NCI-H1436 treated with DMSO at 0.1 percent for 48 hours (cell line): ENCODE results near the gene ARL15.

Source experiments
- DNase-seq: peaks from one replicate; lab custom pipeline; 2025; lab: John Stamatoyannopoulos, UW

Gene ARL15

DNA sequence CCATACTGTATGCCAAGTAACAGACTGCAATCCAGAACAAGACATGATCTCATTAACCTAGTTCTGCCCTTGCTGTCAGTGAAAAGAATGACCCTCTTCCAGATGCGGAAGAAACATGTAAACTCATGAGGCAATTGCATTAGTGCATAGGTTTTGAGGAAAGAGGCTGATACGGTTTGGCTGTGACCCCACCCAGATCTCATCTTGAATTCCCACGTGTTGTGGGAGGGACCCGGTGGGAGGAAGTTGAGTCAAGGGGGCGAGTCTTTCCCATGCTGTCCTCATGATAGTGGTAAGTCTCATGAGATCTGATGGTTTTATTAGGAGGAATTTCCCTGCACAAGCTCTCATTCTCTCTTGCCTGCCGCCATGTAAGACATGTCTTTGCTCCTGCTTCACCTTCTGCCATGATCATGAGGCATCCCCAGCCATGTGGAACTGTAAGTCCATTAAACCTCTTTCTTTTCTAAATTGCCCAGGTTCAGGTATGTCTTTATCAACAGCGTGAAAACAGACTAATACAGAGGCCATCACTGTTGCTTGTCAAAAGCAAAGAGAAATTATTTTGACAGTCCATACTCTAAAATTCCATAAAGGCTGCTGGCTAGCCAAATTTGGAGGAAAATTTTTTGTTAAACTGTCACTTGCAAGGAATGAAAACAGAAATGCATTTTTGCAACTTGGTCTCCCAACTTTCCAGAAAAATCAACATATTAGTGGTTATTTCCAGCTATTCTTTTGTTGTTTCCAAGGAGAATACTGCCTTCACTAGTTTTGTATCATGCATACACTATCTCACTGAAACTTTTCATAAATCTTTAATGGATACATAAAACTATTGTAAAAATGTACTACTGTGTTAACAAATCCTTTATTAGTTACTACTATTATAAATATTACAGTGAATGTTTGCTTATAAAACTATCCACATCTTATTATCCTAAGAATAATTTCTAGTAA lies 3.2 kb upstream of the ARL15 start:
- DNase-seq, result no peak

DNA sequence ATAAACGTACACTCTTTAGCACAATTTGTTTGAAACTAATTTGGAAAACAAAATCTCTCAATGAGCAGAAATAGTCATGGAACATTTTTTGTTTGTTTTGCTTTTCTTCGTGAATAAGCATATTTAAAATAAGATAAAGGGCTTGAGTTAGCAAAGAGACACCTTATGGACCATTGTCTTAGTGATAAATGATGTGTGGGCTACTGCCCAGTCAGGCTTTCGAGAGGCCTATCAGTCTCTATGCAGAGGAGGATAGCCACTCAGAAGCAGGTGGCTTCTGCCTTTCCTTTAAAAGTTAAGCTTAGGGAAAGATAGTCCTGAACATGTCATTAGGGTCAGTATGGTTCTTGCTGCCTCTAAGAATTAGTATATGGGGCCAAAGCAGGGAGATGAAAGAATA lies 2.1 kb upstream of the ARL15 start:
- no peak for DNase-seq

DNA sequence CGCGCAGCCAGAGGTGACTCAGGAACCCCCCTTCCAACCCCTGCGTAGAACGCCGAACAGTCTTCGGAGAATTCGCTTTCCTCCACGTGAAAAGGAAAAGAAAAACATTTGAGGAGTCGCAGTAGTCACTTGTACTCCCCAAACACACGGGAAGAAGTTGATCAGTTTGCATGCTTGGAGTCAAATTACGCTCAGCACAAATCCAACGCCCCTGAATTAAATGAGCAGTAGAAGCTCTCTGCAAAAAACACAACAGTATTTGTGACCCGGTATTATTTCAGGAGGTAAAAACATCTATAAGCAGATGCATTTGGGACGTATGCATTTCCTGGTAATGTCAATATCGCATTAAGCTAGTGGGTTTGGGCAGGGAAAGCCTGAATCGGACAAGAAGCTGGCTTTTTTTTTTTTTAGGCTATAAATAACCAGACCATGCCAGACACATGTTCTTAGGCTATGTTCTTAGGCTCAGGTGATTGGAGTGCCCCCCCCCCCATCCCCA lies 854 bp upstream of the ARL15 start:
- no peak for DNase-seq

- no peak for DNase-seq
Measured at GRCh38 chr5:54309691-54310432, 511 bp downstream of the ARL15 start.

DNA sequence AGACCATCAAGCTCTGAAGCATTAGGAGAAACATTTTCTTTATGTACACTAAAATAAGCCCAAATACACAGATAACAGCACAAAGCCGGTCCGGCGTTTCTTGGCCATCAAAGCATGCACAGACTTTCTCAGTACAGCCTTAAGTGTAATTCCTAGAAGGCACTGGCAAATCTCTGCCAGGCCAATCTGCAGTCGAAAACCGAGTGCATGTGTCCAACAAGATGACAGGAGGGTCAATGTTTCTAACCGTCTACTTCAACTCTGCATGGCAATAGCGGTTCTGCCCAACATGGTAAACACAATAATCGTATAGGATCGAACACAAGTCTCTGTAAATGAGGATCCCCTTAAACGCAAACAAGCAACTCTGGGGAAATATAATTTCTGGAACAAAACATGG lies 1.1 kb downstream of the ARL15 start:
- DNase-seq, result no peak

DNA sequence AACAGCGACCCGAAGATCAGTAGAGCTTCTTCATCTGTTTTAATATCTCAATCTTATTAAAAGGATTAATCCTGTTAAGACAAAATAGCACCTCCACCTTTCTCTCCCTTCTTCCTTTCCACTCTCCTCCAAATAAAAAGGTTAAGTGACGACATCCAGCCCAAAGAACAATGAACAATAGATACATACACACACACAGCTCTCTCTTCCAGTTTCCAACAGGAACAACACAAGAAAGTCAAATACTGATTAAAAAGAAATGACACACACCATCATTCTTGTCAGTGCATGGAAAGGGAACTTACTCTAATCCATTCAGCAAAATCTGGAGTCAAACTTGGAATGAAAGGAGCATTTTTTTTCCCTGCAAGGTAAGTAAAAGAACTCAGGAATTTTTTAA lies 2.8 kb downstream of the ARL15 start:
- DNase-seq, result no peak

DNA sequence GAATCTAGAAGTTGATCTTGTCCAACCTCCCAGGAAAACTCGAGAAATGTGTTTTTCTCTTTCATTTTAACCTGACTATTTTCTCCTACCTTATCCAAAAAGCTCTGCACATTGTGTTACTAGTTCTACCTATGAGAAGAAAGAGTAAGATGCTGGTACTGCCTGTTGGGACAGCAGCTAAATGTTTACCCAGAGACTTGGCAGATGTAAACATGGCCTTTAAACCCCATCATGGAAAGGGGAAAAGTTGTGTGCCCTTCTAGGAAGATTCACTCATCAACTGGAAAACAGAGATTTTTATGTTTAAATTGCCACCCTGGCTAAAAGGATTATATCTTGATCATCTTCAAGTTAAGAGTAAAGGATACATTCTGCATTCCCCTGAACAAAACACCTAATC lies 3.5 kb downstream of the ARL15 start:
- DNase-seq, result no peak

DNA sequence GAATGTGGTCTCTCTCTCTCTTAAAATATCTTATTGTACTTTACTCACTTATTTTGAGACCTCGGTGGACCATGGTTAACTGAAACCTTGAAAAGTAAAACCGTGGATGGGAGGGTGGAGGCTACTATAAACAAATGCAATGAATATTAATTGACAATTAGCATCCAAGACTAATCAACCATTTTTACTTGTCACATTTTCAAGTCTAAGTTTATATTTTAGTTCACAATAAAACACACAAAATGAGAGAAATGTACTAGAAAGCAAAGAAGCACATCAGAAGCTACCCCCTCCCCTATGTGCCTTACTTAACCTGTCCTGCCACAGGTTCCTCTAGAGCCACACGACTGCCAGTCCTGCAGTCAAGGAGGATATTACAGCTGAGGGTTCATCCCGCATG lies 4.6 kb downstream of the ARL15 start:
- no peak for DNase-seq

- DNase-seq, result no peak
Measured at GRCh38 chr5:54304040-54304439, 6.3 kb downstream of the ARL15 start.

DNA sequence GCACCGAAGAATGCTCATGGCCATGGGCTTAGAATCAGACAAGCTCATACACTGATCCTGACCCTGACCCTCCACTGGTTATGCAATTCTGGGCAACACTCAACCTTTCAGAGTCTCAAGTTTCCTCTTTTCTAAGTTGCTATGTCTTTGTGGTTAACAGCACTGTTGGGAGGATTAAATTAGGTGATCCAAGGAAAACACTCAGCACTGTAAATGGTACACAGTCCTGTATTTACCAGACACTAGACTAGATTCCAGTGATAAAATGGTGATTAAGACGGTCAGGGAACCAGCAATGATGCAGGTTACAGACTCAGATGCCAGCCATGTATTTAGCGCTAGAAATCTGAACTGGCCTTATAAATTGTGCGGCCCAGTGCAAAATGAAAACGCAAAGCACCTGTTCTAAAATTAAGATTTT lies 8.1 kb downstream of the ARL15 start:
- no peak for DNase-seq

DNA sequence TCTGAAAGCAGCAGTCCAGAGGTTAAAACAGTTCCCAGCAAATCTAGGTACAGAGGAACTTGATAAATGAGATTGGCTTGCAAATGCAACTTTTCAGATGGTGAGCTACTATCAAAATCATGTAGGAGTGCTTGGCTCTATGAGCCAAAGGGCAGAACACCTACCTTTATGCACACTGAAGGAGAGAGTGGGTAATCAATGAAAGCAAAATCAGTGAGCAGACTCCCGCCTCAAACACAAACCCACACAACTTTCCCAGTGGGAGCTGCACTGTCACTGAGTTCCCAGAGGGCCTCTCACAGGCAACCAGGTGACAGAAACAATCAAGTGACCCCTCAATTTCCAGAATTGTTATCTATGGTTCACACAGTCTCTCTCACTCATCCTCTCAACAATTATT lies 8.5 kb downstream of the ARL15 start:
- DNase-seq, result no peak

GRCh38 chr5:54301220-54301619 lies 9.2 kb downstream of the ARL15 start:
- DNase-seq, result no peak

GRCh38 chr5:54298947-54299346 lies 11.4 kb downstream of the ARL15 start:
- no peak for DNase-seq

- no peak for DNase-seq
Measured at GRCh38 chr5:54296386-54296785, 14.0 kb downstream of the ARL15 start.

DNA sequence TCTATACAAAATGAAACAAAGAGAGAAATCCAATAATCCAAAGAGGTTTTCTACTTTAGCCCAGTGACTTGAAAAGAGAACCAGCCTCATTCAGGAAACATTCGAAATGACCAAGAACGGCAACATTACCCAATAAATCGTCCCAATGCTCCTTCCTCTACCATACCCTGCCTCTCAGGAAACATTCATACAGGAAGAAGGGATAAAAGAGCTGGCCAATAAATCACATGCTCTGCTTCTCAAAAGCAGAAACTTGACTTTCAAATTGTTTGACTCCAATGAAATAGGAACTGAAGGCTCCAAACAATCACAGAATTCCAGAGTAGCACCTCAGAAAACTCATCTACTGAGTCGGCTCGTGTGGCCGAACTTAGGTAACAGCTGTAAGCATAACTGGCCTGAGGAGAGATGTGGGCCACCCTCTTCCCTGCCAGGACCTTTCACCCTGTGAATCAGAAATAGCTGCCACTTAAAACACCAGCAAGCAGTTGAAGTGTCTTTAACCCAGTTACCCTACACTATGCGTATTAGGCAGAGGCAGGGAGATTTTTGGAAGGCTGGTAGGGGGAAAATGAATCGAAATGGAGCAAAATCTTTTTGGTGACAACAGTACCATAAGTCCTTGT lies 14.6 kb downstream of the ARL15 start:
- no peak for DNase-seq

GRCh38 chr5:54294097-54294667 lies 16.2 kb downstream of the ARL15 start:
- no peak for DNase-seq

GRCh38 chr5:54292866-54293265 lies 17.5 kb downstream of the ARL15 start:
- DNase-seq, result no peak

DNA sequence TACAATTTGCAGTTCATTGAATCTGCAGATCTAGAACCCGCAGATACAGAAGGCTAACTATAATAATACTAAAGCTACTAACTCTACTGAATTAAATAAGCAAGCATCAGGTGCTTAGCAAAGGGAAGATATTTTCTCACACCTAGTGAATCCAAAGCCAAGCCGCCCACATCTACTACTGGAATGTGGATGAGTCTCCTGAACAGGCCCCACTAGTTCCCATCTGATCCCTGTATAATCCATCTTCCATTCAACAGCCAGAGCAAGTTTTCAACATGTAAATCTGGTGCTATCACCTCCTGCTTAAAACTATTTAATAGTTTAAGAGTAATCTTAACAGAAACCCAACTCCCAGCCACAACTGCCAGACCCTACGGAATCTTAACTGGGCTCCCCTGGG lies 18.9 kb downstream of the ARL15 start:
- DNase-seq, result no peak

GRCh38 chr5:54289769-54290168 lies 20.6 kb downstream of the ARL15 start:
- no peak for DNase-seq

DNA sequence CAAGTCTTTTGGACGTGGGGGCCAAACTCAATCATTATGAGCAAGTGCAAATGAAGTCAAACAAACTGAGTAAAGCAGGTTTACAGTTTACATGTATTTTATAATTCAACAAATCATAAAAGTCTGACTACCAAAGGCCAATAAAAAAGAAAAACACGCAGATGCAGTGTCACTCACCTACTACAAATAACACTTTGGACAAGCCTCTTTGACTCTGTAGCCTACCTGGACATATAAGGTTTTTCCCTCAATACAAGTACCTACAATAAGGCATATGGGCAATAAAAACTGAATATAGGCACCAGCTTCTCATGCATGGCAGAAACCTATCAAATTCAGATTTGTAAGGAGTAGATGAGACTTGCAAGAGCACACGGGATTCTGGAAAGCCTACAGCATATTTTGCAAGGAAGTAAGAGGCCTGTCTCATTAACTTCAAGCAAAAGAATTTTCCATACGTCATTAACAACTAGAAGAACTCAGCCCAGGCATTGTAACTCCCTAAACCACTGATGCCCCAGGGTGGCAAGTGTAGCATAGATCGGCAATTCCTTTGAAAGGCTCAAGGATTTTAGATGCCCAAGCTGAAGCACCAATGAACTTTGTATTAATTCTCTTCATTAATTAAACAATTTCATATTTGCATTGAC lies 21.7 kb downstream of the ARL15 start:
- no peak for DNase-seq

- no peak for DNase-seq
Measured at GRCh38 chr5:54285686-54286085, 24.7 kb downstream of the ARL15 start.

DNA sequence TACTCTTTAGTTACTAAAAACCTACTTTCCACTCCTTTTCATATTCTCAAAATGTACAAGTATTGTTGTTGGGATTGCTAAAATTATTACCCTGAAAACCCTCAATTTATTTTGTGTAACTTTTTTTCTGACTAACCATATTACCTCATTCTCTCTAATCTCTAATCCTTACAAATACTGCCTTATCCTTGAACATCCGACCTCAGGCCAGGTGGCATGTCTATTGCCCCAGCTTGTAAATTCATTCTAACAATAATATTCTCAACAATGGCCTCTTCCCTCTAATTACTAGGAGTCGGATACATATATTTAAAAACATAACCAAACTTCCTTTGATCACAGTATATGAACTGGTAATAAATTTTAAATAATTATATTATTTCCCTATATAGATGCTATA lies 25.8 kb downstream of the ARL15 start:
- no peak for DNase-seq
